ENCODE data around the gene PPM1J. TPM values are rescaled to one million over a fixed set of nuclear protein-coding genes. Genes with fewer than 3 reads are reported as not detected.

Gene PPM1J
- total RNA-seq, 2 donors from 2014 or later = 2.1 to 3.0 TPM

DNA sequence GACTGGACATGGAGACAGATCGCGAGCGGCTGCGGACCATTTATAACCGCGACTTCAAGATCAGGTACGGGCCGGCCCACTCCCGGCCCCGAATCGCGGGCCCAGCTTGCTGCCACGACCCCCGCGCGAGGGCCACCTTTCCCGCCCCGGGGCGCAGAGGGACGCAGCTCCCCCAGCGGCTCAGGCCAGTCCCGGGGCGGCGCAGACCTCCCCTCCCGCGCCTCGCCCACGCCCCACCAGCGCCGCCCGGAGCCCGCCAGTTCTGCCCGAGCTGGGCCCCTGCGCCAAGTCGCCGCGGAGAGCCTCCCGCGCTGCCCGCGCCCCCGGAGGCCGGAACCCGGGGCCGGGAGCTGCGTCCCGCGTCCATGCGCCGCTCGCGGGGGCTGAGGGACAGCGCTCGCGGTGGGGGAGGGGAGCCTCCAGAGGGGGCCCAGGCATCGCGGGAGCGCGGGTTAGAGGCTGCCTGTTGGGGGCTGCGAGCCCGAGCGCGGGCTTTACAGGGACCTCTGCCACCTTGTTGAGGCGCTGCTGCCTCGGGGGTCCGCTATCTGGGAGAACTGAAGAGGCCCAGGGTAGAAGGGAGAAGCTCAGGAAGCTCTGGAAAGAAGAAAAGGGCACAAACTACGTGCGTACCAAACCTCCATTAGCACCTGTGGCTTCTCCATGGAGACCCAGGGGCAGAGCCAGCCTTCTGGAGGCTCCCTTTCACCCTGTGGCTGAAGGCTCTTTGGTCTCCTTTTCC is 40.0 kb downstream of the PPM1J start:
- peak; percentile 85 for DNase-seq (ENCODE audit: low spot score)
- intact Hi-C loops (cut with DNase I) = loop anchor here in 1 of 2 donors (5.0 kb wide), 1 partner anchor 32 kb away; the partner anchor contains the start of gene RHOC

DNA sequence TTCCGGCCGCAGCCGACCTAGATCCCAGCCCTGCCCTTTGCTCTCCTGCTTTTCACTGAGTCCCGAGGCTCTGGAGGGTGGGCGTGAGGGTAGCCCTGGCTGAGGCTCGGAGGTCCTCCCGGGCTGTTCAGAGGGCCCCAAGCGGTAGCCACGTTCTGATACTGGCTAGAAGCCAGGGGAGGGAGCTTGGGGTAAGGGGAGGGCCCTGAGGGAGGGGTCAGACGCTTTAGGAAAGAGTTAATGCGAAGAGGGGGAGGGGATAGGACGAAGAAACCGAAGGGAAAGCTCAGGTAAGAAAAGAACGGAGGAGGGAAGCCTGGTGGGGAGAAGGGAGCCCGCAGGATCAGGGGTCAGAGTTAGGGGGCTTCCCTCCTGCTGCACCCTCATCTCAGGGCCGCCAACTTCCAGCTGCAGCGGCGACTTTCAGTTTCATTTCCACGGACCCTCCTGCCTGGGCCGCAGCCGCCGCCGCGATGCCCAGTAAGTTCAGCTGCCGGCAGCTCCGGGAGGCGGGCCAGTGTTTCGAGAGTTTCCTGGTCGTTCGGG is 40.6 kb downstream of the PPM1J start, which contains the start of gene MOV10:
TSS of gene MOV10 (plus strand) at position 220 of the 546 bp plus-strand sequence. CDS start at position 474, 254 bp downstream.
- peak; percentile 92 for DNase-seq (ENCODE audit: low spot score)
- intact Hi-C loops (cut with DNase I) = loop anchor here in 1 of 2 donors (5.0 kb wide), 1 partner anchor 33 kb away; the partner anchor contains the start of gene RHOC

DNA sequence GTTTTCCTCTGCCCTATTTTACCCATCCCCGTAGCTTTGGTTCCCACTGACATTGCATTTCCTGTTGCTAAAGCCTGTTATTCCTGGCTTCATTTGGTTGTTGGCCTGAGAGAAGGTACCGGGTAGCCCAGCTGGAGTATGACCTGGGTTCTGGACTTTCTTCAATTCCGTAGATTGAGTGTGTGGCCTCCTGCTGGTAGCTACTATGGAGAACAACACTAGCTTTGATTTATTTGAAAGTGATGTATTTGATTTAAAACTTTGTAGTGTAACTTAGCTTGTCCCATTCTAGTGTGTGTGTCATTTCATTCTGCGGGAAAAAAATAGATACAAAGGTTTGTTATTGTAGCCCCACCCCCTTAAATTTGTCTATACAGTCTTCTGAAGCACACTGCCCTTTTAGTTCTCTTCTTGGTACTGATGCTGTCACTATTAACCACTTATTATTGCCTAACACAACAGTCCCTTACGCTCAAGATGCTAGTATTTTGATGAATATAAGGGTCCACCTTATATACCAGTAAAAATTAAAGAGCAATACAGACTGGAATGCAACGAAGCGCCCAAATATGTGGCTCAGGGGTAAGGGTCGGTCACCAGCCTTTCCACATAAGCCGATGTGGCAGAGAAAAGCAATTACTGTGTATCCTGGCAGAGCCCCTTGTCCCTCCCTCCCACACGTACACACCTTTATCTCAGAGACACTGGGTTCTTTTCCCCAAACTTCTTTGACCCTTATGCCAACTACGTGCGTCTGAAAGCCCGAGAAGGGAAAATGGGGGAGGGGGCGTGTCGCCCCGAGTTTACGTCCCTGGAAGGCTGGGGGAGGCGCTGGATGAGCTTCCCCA is 41.3 kb downstream of the PPM1J start:
- intact Hi-C loops (cut with DNase I) = loop anchor here in 1 of 2 donors (5.0 kb wide), 1 partner anchor 33 kb away; the partner anchor contains the start of gene RHOC
- DNase-seq (ENCODE audit: low spot score) = no peak

DNA sequence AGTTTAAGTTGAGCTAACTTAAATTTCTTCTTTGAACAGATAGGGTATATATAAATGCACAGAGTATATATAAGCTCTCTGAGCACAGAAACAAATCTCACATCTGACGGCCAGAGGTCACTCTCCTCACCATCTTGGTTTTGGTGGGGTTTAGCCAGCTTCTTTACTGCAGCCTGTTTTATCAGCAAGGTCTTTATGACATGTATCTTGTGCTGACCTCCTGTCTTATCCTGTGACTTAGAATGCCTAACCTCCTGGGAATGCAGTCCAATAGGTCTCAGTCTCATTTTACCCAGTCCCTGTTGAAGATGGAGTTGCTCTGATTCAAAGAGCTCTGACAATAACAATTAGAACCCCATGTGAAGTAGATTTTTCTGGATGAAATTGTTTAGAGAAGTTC is 42.3 kb downstream of the PPM1J start:
- intact Hi-C loops (cut with DNase I) = loop anchor here in 1 of 2 donors (5.0 kb wide), 1 partner anchor 34 kb away; the partner anchor contains the start of gene RHOC
- DNase-seq (ENCODE audit: low spot score) = no peak

DNA sequence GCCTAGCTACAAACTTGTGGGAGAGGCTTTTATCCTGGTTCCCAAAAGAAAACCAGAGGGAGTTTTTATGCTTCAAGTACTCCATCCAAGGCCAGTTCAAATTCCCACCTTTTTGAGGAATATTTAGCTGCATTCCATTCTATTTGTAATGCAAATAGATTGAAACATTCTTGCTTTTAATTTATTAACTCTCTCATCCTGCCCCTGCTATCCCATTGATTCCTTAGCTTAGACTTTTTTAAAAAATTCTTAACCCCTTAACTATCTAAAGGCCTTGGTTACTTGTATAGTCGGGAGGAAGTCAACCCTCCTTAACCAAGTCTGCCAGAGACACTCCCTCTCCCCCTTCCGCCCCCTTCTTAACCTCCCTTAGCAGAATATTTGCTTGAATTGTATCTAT is 43.1 kb downstream of the PPM1J start:
- no peak for DNase-seq (ENCODE audit: low spot score)
- intact Hi-C loops (cut with DNase I) = loop anchor here in 1 of 2 donors (5.0 kb wide), 1 partner anchor 35 kb away; the partner anchor contains the start of gene RHOC

DNA sequence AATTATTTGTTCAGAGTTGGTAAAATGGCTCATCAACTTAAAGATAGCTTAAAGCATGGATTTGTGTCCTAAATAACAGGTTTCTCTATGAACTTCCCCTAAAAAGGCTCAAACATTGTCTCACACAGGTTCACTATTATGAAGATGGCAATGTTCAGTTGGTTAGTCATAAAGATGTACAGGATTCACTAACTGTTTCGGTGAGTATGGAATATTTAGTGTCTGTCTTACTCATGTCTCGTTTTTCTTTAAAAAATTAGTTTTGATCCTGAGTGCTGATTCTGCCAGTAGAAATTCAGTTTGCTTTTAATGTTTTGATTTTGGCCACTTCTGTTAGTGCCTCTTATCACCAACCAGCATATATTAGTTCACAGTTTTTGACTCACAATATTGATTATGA is 48.2 kb downstream of the PPM1J start:
- intact Hi-C loops (cut with DNase I) = no loop called here
- no peak for DNase-seq (ENCODE audit: low spot score)

DNA sequence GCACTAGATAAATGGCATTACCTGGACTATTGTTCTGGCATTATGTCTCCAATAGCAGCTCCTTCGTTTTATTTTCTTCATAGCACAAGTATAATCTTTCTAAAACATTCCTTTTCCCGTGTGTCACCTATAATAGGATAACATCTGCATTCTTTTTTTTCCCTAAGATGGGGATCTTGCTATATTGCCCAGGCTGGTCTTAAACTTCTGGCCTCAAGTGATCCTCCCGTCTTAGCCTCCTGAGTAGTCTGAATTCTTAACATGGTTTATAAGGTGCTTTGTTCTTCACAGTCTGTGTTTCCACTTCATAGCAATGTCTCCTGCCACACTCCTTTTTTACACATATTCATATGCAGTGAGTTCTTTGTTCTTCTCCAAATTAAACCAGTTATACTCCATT is 49.3 kb downstream of the PPM1J start:
- intact Hi-C loops (cut with DNase I) = loop anchor here in 1 of 2 donors (2.0 kb wide), 1 partner anchor 29 kb away; no protein-coding TSS in a partner anchor
- no peak for DNase-seq (ENCODE audit: low spot score)

Other genes starting within 250 kb of the PPM1J start
- 1 to 10 TPM; 2.5 to 3.2 TPM for gene WNT2B, start 206.4 kb downstream of the PPM1J start, total RNA-seq
- gene ST7L, start 96.2 kb downstream of the PPM1J start, total RNA-seq = 10 to 100 TPM; 17.9 to 19.4 TPM
- gene CAPZA1, start 95.5 kb downstream of the PPM1J start, total RNA-seq = 100 to 1,000 TPM; 104 to 109 TPM
- 10 to 100 TPM; 29.5 to 32.3 TPM for gene MOV10, start 40.7 kb downstream of the PPM1J start, total RNA-seq
- 100 to 1,000 TPM; 297 to 387 TPM for gene RHOC, start 8.2 kb downstream of the PPM1J start, total RNA-seq
- gene SLC16A1, start 240.9 kb upstream of the PPM1J start, total RNA-seq = 10 to 100 TPM; 34.0 to 39.7 TPM